ENCODE measurements around the gene HYAL3.
"Not testable (repeated sequence)": the region's sequence is repeated elsewhere in the genome, so short reads cannot be mapped to it uniquely, and the experiment has no call there.

The HYAL3 gene

DNA sequence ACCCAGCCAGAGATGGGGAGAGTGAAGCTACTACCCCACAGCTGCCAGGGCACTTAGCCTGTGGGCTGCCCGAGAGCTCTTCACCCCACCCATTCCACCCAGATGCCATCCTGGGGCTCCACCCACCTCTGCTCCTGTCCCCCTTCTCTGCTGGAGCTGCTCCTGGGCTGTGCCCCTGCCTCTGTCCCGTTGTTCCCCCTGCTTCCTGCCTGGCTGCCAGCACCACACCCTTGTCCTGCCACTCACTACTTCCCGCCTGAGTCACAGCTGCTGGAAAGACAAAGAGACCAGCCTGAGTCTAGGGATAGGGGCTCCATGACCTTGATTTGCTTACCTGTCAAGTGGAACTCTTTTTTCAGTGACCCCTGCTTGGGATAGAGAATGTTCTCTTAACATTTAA, 50.8 kb downstream of the HYAL3 start:
- Mint-ChIP-seq H3K4me1 (ENCODE audit: low read depth) (peaks cover 92% of the 10 kb centered on the region), H3K36me3 (ENCODE audit: low read depth) (peaks cover 100% of the 10 kb centered on the region), H3K27me3 (no peaks in the 10 kb centered on the region), H3K4me3 (peak overlapping the region; percentile 52), H3K9me3 (no peaks in the 10 kb centered on the region), H3K27ac (peak overlapping the region; percentile 97)
- intact Hi-C loops (cut with micrococcal nuclease), result no loop called here

DNA sequence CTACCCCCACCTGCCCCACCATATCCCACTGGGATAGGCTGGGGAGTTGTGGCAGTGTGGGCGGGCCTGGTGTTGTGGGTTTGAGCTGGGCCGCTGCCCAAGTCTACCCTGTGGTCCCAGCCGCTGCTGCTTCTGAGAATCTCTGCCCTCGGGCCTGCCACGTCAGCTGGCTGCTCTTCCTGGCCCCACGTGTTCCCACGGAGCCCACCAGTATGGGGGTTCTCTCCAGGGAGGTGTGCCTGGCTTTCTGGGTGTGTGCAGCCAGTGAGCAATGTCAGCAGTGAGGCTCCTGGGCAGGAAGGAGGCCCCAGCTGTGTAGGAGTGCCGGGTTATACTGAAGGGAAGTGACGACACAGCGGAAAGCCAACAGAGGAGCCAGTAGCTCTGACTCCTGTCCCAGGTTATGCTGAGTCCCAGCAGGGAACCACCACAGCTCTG, 52.7 kb downstream of the HYAL3 start:
- peak overlapping the region; percentile 80 for H3K4me3 Mint-ChIP-seq
- peaks cover 97% of the 10 kb centered on the region for H3K4me1 Mint-ChIP-seq (ENCODE audit: low read depth)
- intact Hi-C loops (cut with micrococcal nuclease), result loop anchor here (1.0 kb wide), 2 partner anchors 8 to 19 kb away; no protein-coding TSS in a partner anchor
- H3K27me3 Mint-ChIP-seq, result no peaks in the 10 kb centered on the region
- H3K27ac Mint-ChIP-seq, result peak overlapping the region; percentile 97
- no peaks in the 10 kb centered on the region for H3K9me3 Mint-ChIP-seq
- H3K36me3 Mint-ChIP-seq (ENCODE audit: low read depth), result peaks cover 92% of the 10 kb centered on the region

DNA sequence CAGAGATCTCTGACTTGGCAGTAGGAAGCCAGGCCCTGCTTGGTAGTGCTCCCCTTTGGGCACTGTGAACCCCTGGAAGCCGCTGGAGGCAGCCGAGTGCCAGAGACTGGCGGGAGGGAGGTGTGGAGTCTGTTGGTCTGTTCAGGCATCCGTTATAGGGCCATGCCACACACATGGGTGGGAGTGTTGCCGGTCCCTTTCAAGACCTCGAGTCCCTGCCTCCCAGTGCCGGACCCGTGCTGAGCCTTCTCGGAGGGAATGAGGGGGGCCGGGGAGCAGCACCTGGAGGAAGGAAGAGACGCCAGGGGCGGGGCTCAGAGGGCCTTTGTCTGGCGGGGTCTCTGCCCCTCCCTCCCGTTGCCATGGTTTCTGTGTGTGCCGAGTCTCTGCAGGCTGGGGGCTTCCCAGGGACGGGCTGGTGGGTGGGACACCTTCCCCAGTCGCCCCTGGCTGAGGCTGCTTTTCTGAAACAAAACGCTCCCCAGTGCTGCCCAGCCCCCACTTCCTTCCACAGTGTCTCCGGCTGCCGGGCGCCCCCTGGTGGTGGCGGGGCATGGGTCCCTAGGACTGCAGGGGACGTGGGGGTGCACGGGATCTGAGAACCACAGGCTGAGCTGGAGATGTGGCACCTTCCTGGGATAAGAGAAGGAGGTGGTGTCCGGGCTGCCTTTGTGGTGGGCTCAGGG, 53.2 kb downstream of the HYAL3 start:
- Mint-ChIP-seq H3K4me1 (ENCODE audit: low read depth) (peaks cover 97% of the 10 kb centered on the region), H3K9me3 (no peaks in the 10 kb centered on the region), H3K4me3 (peak overlapping the region; percentile 80), H3K27me3 (no peaks in the 10 kb centered on the region), H3K36me3 (ENCODE audit: low read depth) (peaks cover 92% of the 10 kb centered on the region), H3K27ac (peak overlapping the region; percentile 97)
- intact Hi-C loops (cut with micrococcal nuclease), result loop anchor here (1.0 kb wide), 2 partner anchors 8 to 19 kb away; no protein-coding TSS in a partner anchor

DNA sequence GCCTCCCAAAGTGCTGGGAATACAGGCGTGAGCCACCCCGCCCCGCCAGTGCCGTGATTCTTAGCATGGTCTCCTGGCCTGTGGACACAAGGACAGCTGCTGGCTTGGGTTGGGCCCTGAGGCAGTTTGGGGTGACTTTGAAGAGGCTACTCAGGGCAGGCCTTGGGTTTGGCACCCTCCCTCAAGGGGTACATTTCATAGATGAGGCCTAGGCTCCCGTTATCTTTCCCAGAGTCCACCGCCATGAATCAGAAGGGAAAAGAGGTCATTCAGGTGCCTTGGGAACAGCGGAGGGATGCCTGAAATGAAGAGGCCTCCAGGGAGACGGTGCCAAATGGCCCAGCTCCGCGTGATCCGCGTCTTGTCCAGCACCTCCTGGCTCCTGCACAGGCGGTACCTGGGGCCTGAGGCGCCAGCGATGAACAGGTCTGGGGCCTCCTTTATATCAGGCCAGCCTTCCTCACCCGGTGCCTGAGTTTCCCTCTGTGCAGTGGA, 53.9 kb downstream of the HYAL3 start:
- intact Hi-C loops (cut with micrococcal nuclease), result no loop called here
- H3K4me3 Mint-ChIP-seq, result peak overlapping the region; percentile 80
- no peaks in the 10 kb centered on the region for H3K9me3 Mint-ChIP-seq
- no peaks in the 10 kb centered on the region for H3K27me3 Mint-ChIP-seq
- peaks cover 97% of the 10 kb centered on the region for H3K4me1 Mint-ChIP-seq (ENCODE audit: low read depth)
- H3K27ac Mint-ChIP-seq, result peak overlapping the region; percentile 97
- peaks cover 92% of the 10 kb centered on the region for H3K36me3 Mint-ChIP-seq (ENCODE audit: low read depth)

DNA sequence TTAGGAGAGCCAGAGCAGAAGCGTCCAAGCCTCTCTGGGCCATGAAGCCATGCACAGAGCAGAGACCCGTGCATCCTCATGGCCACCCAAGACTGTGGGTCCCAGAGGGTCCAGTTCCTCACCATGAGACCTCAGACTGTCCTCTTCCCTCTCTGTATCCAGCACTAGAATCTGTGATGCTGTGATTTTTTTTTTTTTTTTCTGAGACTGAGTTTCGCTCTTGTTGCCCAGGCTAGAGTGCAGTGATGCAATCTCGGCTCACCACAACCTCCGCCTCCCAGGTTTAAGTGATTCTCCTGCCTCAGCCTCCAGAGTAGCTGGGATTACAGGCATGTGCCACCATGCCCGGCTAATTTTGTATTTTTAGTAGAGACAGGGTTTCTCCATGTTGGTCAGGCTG, 54.4 kb downstream of the HYAL3 start:
- Mint-ChIP-seq H3K36me3 (ENCODE audit: low read depth) (peaks cover 92% of the 10 kb centered on the region), H3K27ac (peak overlapping the region; percentile 97), H3K4me1 (ENCODE audit: low read depth) (peaks cover 97% of the 10 kb centered on the region), H3K4me3 (peak overlapping the region; percentile 80)
- H3K27me3 Mint-ChIP-seq; intact Hi-C loops (cut with micrococcal nuclease); H3K9me3 Mint-ChIP-seq: not testable (repeated sequence)

DNA sequence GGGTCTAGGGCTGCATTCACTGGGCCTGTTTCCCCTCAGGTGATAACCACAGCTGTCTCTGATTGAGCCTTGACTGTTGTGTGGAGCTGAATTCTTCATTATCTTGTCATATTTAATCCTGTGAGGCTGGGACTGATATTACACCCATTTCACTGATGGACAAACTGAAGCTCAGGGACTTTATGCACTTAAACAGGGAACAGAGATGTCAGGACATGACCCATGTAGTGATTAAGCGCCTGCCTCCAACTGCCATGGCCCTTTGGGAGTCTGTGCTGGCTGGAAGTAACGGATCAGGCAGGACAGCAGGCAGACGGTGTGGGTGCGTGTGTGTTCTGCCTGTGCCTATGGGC, 55.7 kb downstream of the HYAL3 start:
- Mint-ChIP-seq H3K27me3 (no peaks in the 10 kb centered on the region), H3K4me1 (ENCODE audit: low read depth) (peaks cover 97% of the 10 kb centered on the region), H3K9me3 (no peaks in the 10 kb centered on the region), H3K36me3 (ENCODE audit: low read depth) (peaks cover 92% of the 10 kb centered on the region), H3K4me3 (peak overlapping the region; percentile 80), H3K27ac (peak overlapping the region; percentile 97)
- intact Hi-C loops (cut with micrococcal nuclease), result no loop called here

DNA sequence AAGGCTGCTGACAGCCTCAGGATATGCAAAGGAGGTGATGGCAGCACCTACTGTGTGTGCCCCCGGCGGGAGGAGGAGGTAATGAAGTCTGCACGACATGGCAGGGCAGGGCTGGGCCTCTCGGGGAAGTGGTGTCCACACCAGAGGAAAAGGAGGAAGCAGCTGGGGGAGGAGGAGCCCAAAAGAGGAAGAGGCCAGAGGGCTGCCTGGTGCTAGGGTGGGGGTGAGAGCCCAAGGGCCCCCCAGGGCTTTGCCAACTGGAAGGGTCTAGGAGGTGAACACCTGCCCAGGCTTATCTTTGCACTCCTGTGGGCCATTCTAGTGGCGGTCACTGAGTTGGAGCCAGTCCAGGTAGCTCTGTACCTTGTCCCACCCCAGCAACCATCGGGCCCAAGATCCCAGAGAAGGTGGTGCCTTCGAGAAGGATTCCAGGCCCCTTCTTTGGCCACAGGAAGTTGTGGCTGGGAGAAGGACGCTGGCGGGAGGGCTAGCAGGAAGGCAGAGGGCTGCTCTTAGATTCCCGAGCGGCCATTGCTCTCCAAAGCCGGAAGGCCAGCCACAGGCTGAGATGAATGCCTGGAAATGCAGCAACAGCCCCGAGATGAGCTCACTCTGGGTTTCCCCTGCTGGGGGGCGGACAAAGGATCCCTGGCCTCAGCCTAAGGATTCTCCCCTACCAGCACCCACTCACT, 56.2 kb downstream of the HYAL3 start:
- intact Hi-C loops (cut with micrococcal nuclease), result no loop called here
- H3K4me3 Mint-ChIP-seq, result peak overlapping the region; percentile 80
- peaks cover 92% of the 10 kb centered on the region for H3K36me3 Mint-ChIP-seq (ENCODE audit: low read depth)

More for the DNA sequence above, 56.2 kb downstream of the HYAL3 start:
- peak overlapping the region; percentile 97 for H3K27ac Mint-ChIP-seq
- H3K4me1 Mint-ChIP-seq (ENCODE audit: low read depth), result peaks cover 94% of the 10 kb centered on the region
- H3K9me3 Mint-ChIP-seq, result no peaks in the 10 kb centered on the region
- H3K27me3 Mint-ChIP-seq, result no peaks in the 10 kb centered on the region

Data from dendritic cell treated with granulocyte-macrophage colony-stimulating factor and Interleukin-4, amounts not matched to agents 40 ng/mL and 50 ng/mL, for 4 days (primary cell).